ENCODE data around the gene TTC19. TPM values are rescaled to one million over a fixed set of nuclear protein-coding genes. Genes with fewer than 3 reads are reported as not detected.

TTC19 gene
- total and polyA plus RNA-seq, 4 donors, result 12.4 to 32.4 (median 22.1) TPM

DNA sequence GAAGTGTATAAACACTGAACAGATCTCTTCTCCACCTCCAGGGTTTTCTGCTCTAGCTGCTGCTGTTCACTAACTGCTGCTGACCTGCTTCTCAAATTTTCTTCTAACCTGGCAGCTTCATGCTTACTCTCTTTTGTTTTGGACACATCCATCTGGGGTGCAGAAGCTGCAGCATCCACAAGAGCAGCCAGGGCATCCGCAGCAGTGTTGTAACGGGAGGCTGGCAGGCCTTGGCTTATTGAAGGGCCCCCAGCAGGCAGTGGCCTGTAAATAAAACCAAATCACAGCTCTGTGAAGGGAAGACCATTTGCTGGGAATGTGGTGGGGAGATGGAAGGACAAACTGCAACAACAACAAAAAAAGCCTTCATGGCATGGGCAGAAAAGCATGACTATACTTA, 62.0 kb downstream of the TTC19 start:
- no peak overlapping the region for H3K4me3 ChIP-seq (ENCODE audit: low read length in 2 of 2)
- no peak for DNase-seq

DNA sequence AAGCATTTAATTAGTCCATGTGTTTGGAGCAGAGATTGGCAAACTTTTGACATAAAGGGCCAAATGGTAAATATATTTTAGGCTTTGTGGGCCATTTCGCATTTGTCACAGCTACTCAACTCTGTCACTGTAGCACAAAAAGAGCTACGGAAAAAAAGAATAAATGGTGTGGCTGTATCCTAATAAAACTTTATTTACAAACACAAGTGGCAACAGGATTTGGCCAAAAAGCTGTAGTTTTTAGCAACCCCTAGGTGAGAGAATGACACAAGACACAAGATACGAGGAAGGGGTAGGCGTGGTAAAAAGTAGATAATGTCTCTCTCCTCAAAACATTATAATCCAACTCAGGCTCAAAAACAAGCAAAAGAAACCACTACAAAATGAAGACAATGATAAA, 66.5 kb downstream of the TTC19 start:
- Histone ChIP-seq H3K36me3 (ENCODE audit: control insufficient read depth in 1 of 2, insufficient read depth in 2 of 2, low read length in 1 of 2) (peaks cover 17 to 18% of the 10 kb centered on the region in 2 donors), H3K9me3 (ENCODE audit: control insufficient read depth, low read length) (no peaks in the 10 kb centered on the region), H3K4me1 (ENCODE audit: control insufficient read depth in 1 of 2, insufficient read depth in 2 of 2, low read length in 2 of 2) (no peaks in the 10 kb centered on the region), H3K4me3 (ENCODE audit: low read length in 2 of 2) (no peak overlapping the region), H3K27ac (ENCODE audit: low read depth in 1 of 2, low read length in 2 of 2) (no peak overlapping the region), H3K27me3 (ENCODE audit: control insufficient read depth in 1 of 2, insufficient read depth in 2 of 2, low read length in 1 of 2) (no peaks in the 10 kb centered on the region)
- DNase-seq (no peak), ATAC-seq (ENCODE audit: low FRiP score) (no peak)
- 96% methylated on average over 4 of the region's 4 CpGs for WGBS, 2 donors
- intact Hi-C loops (cut with DNase I), result no loop called here

More for the DNA sequence above, 62.0 kb downstream of the TTC19 start:
- Histone ChIP-seq H3K27ac (ENCODE audit: low read depth in 1 of 2, low read length in 2 of 2) (no peak overlapping the region), H3K27me3 (ENCODE audit: control insufficient read depth in 1 of 2, insufficient read depth in 2 of 2, low read length in 1 of 2) (no peaks in the 10 kb centered on the region), H3K9me3 (ENCODE audit: control insufficient read depth, low read length) (no peaks in the 10 kb centered on the region), H3K36me3 (ENCODE audit: control insufficient read depth in 1 of 2, insufficient read depth in 2 of 2, low read length in 1 of 2) (peaks cover 11 to 12% of the 10 kb centered on the region in 2 donors), H3K4me1 (ENCODE audit: control insufficient read depth in 1 of 2, insufficient read depth in 2 of 2, low read length in 2 of 2) (no peaks in the 10 kb centered on the region)
- whole genome bisulfite sequencing, 2 donors, result 58 to 74% methylated on average over 2 of the region's 2 CpGs
- ATAC-seq (ENCODE audit: low FRiP score), result no peak
- intact Hi-C loops (cut with DNase I), result no loop called here

DNA sequence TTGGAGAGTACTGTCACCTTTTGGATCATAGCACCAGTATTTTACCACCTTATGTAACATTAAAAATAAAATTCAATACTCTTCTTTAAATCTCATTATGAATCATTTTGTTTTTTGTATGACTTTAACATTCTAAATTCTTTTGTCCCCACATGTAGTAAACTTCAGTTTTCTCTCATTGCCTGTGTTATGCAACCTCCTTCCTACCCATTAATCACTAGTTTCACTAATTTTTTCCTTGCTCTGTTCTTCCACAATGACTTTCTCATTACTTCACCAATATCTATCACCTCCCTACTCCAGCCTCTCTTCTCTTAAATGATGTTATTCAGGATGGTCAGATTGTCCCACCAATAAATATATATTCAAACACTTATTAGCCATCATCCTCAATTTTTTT, 68.7 kb downstream of the TTC19 start:
- no peaks in the 10 kb centered on the region for H3K4me1 ChIP-seq (ENCODE audit: control insufficient read depth in 1 of 2, insufficient read depth in 2 of 2, low read length in 2 of 2)
- H3K4me3 ChIP-seq (ENCODE audit: low read length in 2 of 2), result no peak overlapping the region
- H3K27me3 ChIP-seq (ENCODE audit: control insufficient read depth in 1 of 2, insufficient read depth in 2 of 2, low read length in 1 of 2), result no peaks in the 10 kb centered on the region
- H3K36me3 ChIP-seq (ENCODE audit: control insufficient read depth in 1 of 2, insufficient read depth in 2 of 2, low read length in 1 of 2), result peaks cover 13 to 15% of the 10 kb centered on the region in 2 donors
- no peak for DNase-seq
- intact Hi-C loops (cut with DNase I), result no loop called here
- no peaks in the 10 kb centered on the region for H3K9me3 ChIP-seq (ENCODE audit: control insufficient read depth, low read length)
- H3K27ac ChIP-seq (ENCODE audit: low read depth in 1 of 2, low read length in 2 of 2), result no peak overlapping the region
- ATAC-seq (ENCODE audit: low FRiP score), result no peak

DNA sequence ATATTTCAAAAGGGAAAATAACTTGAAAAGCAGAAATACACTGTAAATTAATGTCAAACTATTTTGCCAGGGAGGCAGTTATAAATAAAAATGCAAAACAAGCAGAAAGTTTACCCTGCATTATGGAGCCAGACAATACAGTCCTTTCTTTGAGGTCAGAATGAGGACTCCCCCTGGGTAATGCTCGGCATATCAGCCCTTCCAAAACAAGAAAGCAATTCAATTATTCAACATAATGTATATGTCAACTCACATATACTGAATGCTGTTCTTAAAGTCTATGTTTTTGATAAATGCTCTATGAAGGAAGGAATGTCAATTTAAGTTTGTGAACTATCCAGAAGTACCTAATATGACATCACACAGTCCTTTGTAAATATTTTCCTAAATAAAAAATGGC, 72.4 kb downstream of the TTC19 start:
- no peak overlapping the region for H3K4me3 ChIP-seq (ENCODE audit: low read length in 2 of 2)
- H3K27me3 ChIP-seq (ENCODE audit: control insufficient read depth in 1 of 2, insufficient read depth in 2 of 2, low read length in 1 of 2), result no peaks in the 10 kb centered on the region
- peaks cover 11 to 13% of the 10 kb centered on the region in 2 donors for H3K36me3 ChIP-seq (ENCODE audit: control insufficient read depth in 1 of 2, insufficient read depth in 2 of 2, low read length in 1 of 2)
- H3K4me1 ChIP-seq (ENCODE audit: control insufficient read depth in 1 of 2, insufficient read depth in 2 of 2, low read length in 2 of 2), result no peaks in the 10 kb centered on the region
- H3K9me3 ChIP-seq (ENCODE audit: control insufficient read depth, low read length), result no peaks in the 10 kb centered on the region
- WGBS, 2 donors, result 80 to 88% methylated on average over 1 of the region's 1 CpG
- intact Hi-C loops (cut with DNase I), result no loop called here
- H3K27ac ChIP-seq (ENCODE audit: low read depth in 1 of 2, low read length in 2 of 2), result no peak overlapping the region
- DNase-seq (no peak), ATAC-seq (ENCODE audit: low FRiP score) (no peak)

DNA sequence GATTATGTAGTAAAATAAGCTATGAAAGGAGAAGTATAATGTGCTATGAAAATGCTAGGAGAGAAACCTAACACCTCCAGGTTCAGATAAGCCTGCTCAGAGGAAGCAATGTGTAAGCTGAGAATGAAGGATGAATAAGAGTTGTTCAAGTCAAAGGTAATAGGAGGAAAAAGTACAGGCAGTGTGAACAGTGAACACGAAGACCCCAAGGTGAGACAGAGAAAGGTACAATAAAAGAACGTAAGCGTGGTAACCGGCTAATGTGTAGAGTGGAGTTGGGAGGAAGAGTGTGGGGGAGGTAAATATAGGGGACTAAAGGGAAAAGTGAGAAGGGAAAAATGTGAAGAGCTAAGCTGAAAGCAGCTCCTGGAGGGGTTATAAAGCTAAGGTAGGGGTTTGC, 74.2 kb downstream of the TTC19 start:
- H3K27me3 ChIP-seq (ENCODE audit: control insufficient read depth in 1 of 2, insufficient read depth in 2 of 2, low read length in 1 of 2), result no peaks in the 10 kb centered on the region
- peaks cover 9 to 13% of the 10 kb centered on the region in 2 donors for H3K36me3 ChIP-seq (ENCODE audit: control insufficient read depth in 1 of 2, insufficient read depth in 2 of 2, low read length in 1 of 2)
- no peak overlapping the region for H3K4me3 ChIP-seq (ENCODE audit: low read length in 2 of 2)
- H3K27ac ChIP-seq (ENCODE audit: low read depth in 1 of 2, low read length in 2 of 2), result no peak overlapping the region
- WGBS, 2 donors, result 91 to 95% methylated on average over 4 of the region's 4 CpGs
- intact Hi-C loops (cut with DNase I), result no loop called here
- DNase-seq (no peak), ATAC-seq (ENCODE audit: low FRiP score) (no peak)
- H3K9me3 ChIP-seq (ENCODE audit: control insufficient read depth, low read length), result no peaks in the 10 kb centered on the region
- no peaks in the 10 kb centered on the region for H3K4me1 ChIP-seq (ENCODE audit: control insufficient read depth in 1 of 2, insufficient read depth in 2 of 2, low read length in 2 of 2)

DNA sequence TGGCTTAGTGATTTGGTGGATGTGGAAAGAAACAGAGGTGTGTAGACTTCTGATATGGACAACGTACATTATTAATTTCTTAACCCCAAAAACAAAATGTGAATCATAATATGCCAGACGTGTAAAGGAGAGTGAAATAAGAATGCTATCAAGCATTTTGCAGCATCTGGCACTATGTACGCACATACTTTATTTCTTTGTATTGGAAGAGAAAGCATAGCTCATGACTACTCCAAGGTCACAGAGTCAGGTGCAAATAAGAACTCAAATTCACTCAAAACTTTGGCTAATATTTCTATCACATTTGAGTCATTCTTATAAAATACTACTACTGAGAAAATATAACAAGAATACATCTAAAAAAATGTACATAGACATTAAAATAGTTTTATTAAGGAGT, 74.8 kb downstream of the TTC19 start:
- WGBS, 2 donors, result 81 to 84% methylated on average over 3 of the region's 3 CpGs
- intact Hi-C loops (cut with DNase I), result no loop called here
- DNase-seq, result no peak
- Histone ChIP-seq H3K36me3 (ENCODE audit: control insufficient read depth in 1 of 2, insufficient read depth in 2 of 2, low read length in 1 of 2) (peaks cover 9 to 14% of the 10 kb centered on the region in 2 donors), H3K9me3 (ENCODE audit: control insufficient read depth, low read length) (no peaks in the 10 kb centered on the region), H3K27me3 (ENCODE audit: control insufficient read depth in 1 of 2, insufficient read depth in 2 of 2, low read length in 1 of 2) (no peaks in the 10 kb centered on the region), H3K4me1 (ENCODE audit: control insufficient read depth in 1 of 2, insufficient read depth in 2 of 2, low read length in 2 of 2) (no peaks in the 10 kb centered on the region), H3K4me3 (ENCODE audit: low read length in 2 of 2) (no peak overlapping the region), H3K27ac (ENCODE audit: low read depth in 1 of 2, low read length in 2 of 2) (no peak overlapping the region)
- no peak for ATAC-seq (ENCODE audit: low FRiP score)

DNA sequence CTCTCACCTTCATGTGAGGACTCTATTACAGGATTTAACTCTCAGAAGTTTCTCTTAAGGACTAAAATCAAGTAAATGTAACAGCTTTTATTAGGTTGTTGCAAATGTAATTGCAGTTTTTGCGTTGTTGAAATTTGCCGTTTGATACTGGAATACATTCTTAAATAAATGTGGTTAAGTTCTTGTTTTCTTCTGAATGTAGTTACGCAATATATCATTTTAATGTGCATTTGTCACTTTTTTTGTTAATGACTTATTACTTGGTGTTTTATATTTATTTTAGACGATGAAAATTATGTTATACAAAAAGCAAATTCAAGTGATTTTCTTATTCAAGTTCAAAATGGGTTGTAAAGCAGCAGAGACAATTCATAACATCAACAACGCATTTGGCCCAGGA, 76.3 kb downstream of the TTC19 start:
- intact Hi-C loops (cut with DNase I), result no loop called here
- Histone ChIP-seq H3K27ac (ENCODE audit: low read depth in 1 of 2, low read length in 2 of 2) (no peak overlapping the region), H3K9me3 (ENCODE audit: control insufficient read depth, low read length) (no peaks in the 10 kb centered on the region), H3K4me3 (ENCODE audit: low read length in 2 of 2) (no peak overlapping the region), H3K4me1 (ENCODE audit: control insufficient read depth in 1 of 2, insufficient read depth in 2 of 2, low read length in 2 of 2) (peaks cover 0 to 6% of the 10 kb centered on the region in 2 donors), H3K27me3 (ENCODE audit: control insufficient read depth in 1 of 2, insufficient read depth in 2 of 2, low read length in 1 of 2) (no peaks in the 10 kb centered on the region), H3K36me3 (ENCODE audit: control insufficient read depth in 1 of 2, insufficient read depth in 2 of 2, low read length in 1 of 2) (peaks cover 4 to 11% of the 10 kb centered on the region in 2 donors)
- no peak for DNase-seq
- 94 to 96% methylated on average over 5 of the region's 5 CpGs for WGBS, 2 donors
- ATAC-seq (ENCODE audit: low FRiP score), result no peak

Other genes starting within 250 kb of the TTC19 start
- gene ADORA2B, start 54.7 kb upstream of the TTC19 start, total RNA-seq, result 1 to 10 TPM in 1 of 2 donors, under 1 TPM in 1; 0.71 to 1.2 TPM
- gene ADORA2B, start 54.7 kb upstream of the TTC19 start, polyA plus RNA-seq, result under 1 TPM in 1 of 2 donors, not detected in 1; 0.63 TPM
- 10 to 100 TPM; 14.6 to 15.3 TPM for gene ZSWIM7, start 120 bp upstream of the TTC19 start, total RNA-seq
- 10 to 100 TPM; 29.6 to 38.1 TPM for gene ZSWIM7, start 120 bp upstream of the TTC19 start, polyA plus RNA-seq
- 100 to 1,000 TPM; 134 to 144 TPM for gene NCOR1, start 215.7 kb downstream of the TTC19 start, total RNA-seq
- 100 to 1,000 TPM; 147 to 323 TPM for gene NCOR1, start 215.7 kb downstream of the TTC19 start, polyA plus RNA-seq
- gene PIGL, start 217.4 kb downstream of the TTC19 start, total RNA-seq, result 10 to 100 TPM; 53.3 to 53.4 TPM
- 10 to 100 TPM in 1 of 2 donors, not detected in 1; 36.1 TPM for gene PIGL, start 217.4 kb downstream of the TTC19 start, polyA plus RNA-seq

Data from aorta (tissue), 5 donors.